Neuronal stem cell (in vitro differentiated cells): Measurements from ENCODE around the gene CXCR6.

Source experiments
- DNase-seq: peaks from one replicate; pipeline ENCODE4 v3.0.0-alpha.2; 2013; ENCODE audit warnings: low spot score
- H2AFZ ChIP-seq: one replicate; pipeline ENCODE4 v1.6.1; 2013; ENCODE audit warnings: mild to moderate bottlenecking, low read length, inconsistent platforms
- H2AK5ac ChIP-seq: 2 replicates; pipeline ENCODE4 v1.6.1; 2013; ENCODE audit warnings: low read depth, mild to moderate bottlenecking, inconsistent platforms, low read length, moderate library complexity, mixed read lengths
- H2BK120ac ChIP-seq: 2 replicates; pipeline ENCODE4 v1.6.1; 2013; ENCODE audit warnings: low read depth, mild to moderate bottlenecking, inconsistent platforms, low read length, moderate library complexity, mixed read lengths
- H2BK12ac ChIP-seq: one replicate; pipeline ENCODE4 v1.6.1; 2013; ENCODE audit warnings: low read length, inconsistent platforms
- H2BK15ac ChIP-seq: 2 replicates; pipeline ENCODE4 v1.6.1; 2013; ENCODE audit warnings: mild to moderate bottlenecking, low read length, inconsistent platforms, mixed read lengths
- H2BK5ac ChIP-seq: one replicate; pipeline ENCODE4 v1.6.1; 2013; ENCODE audit warnings: inconsistent platforms, mild to moderate bottlenecking, low read length, moderate library complexity
- H3K14ac ChIP-seq: one replicate; pipeline ENCODE4 v1.6.1; 2013; ENCODE audit warnings: low read length, inconsistent platforms
- H3K18ac ChIP-seq: 2 replicates; pipeline ENCODE4 v1.6.1; 2013; ENCODE audit warnings: low read length, inconsistent platforms
- H3K23ac ChIP-seq: 2 replicates; pipeline ENCODE4 v1.6.1; 2013; ENCODE audit warnings: low read depth, mild to moderate bottlenecking, mixed read lengths, low read length, inconsistent platforms; ENCODE audit not compliant: poor library complexity
- H3K27ac ChIP-seq: replicated peaks from 3 replicates; pipeline ENCODE4 v1.5.1; 2013; ENCODE audit warnings: low read length, inconsistent platforms
- H3K27me3 ChIP-seq, 3 experiments: 2 replicates each; pipeline ENCODE4 v1.6.1; 2013; ENCODE audit warnings: low read length in 3 of 3, mild to moderate bottlenecking in 2 of 3, inconsistent platforms in 1 of 3, low read depth in 1 of 3, mixed read lengths in 1 of 3, moderate library complexity in 1 of 3; ENCODE audit not compliant: control insufficient read depth in 3 of 3, insufficient read depth in 3 of 3
- H3K36me3 ChIP-seq, 2 donors: replicated peaks in 1 of 2; 2 replicates each; pipeline ENCODE4 v1.6.1; 2013; ENCODE audit warnings: low read length in 2 of 2; ENCODE audit not compliant: control insufficient read depth in 2 of 2, insufficient read depth in 2 of 2
- H3K4ac ChIP-seq: 2 replicates; pipeline ENCODE4 v1.6.1; 2013; ENCODE audit warnings: inconsistent platforms, mild to moderate bottlenecking, low read length, moderate library complexity
- H3K4me1 ChIP-seq, 2 donors: 1 replicate in 1 of 2; 2 replicates in 1 of 2; pipeline ENCODE4 v1.6.1; 2013; ENCODE audit warnings: low read length in 2 of 2, low read depth in 1 of 2; ENCODE audit not compliant: control insufficient read depth in 2 of 2, insufficient read depth in 1 of 2
- H3K4me2 ChIP-seq: one replicate; pipeline ENCODE4 v1.6.1; 2013; ENCODE audit warnings: mild to moderate bottlenecking, low read length, inconsistent platforms; ENCODE audit not compliant: insufficient read depth, poor library complexity, severe bottlenecking
- H3K4me3 ChIP-seq, 2 donors: 2 replicates each; pipeline ENCODE4 v1.5.1; 2013; ENCODE audit warnings: low read length in 2 of 2, mild to moderate bottlenecking in 2 of 2, inconsistent platforms in 1 of 2, moderate library complexity in 1 of 2
- H3K79me1 ChIP-seq: one replicate; pipeline ENCODE4 v1.6.1; 2013; ENCODE audit warnings: low read depth, mild to moderate bottlenecking, inconsistent platforms, low read length, moderate library complexity
- H3K9ac ChIP-seq: one replicate; pipeline ENCODE4 v1.6.1; 2013; ENCODE audit warnings: mild to moderate bottlenecking, low read depth, low read length, inconsistent platforms; ENCODE audit not compliant: poor library complexity
- H3K9me3 ChIP-seq, 2 donors: replicated peaks in 1 of 2; 2 replicates each; pipeline versions ENCODE3 to v1.6.1; 2013; ENCODE audit warnings: low read length in 2 of 2, mild to moderate bottlenecking in 2 of 2, inconsistent platforms in 1 of 2, low read depth in 1 of 2, mixed read lengths in 1 of 2, moderate library complexity in 1 of 2; ENCODE audit not compliant: control insufficient read depth in 2 of 2, insufficient read depth in 1 of 2
- H4K8ac ChIP-seq: one replicate; pipeline ENCODE4 v1.6.1; 2013; ENCODE audit warnings: low read depth, mild to moderate bottlenecking, inconsistent platforms, low read length, moderate library complexity
- H4K91ac ChIP-seq: one replicate; pipeline ENCODE4 v1.6.1; 2013; ENCODE audit warnings: low read length, low read depth, mild to moderate bottlenecking, inconsistent platforms; ENCODE audit not compliant: poor library complexity
- WGBS, 2 donors: extraction: QIAGEN DNeasy Blood & Tissue Kit; methylation state at CpG; one replicate each; pipeline ENCODE4 v1.1.7; 2013; ENCODE audit warnings: missing lambda C conversion rate in 2 of 2, mixed read lengths in 1 of 2; ENCODE audit not compliant: insufficient read length in 2 of 2, insufficient replicate concordance in 1 of 2; ENCODE audit errors: extremely low coverage in 2 of 2; 5-methylcytosine and 5-hydroxymethylcytosine counted together

CXCR6 gene

GRCh38 chr3:45992133-45992729, 49.0 kb downstream of the CXCR6 start:
- DNase-seq = no peak
- H2BK15ac ChIP-seq = no peak overlapping the region
- no peak overlapping the region for H3K18ac ChIP-seq
- no peak overlapping the region for H2AFZ ChIP-seq
- H3K4me3 ChIP-seq = no peak overlapping the region
- H3K79me1 ChIP-seq = peaks cover 3% of the 10 kb centered on the region
- no peak overlapping the region for H3K4ac ChIP-seq
- H3K14ac ChIP-seq = peak overlapping the region; percentile 57
- H2AK5ac ChIP-seq = no peak overlapping the region
- H2BK12ac ChIP-seq = no peak overlapping the region
- H3K27ac ChIP-seq = no peak overlapping the region
- no peak overlapping the region for H2BK120ac ChIP-seq
- peaks cover 0 to 10% (median 0%) of the 10 kb centered on the region in 3 experiments for H3K27me3 ChIP-seq
- H2BK5ac ChIP-seq = no peak overlapping the region
- H4K91ac ChIP-seq = no peak overlapping the region
- no peak overlapping the region for H4K8ac ChIP-seq
- no peak overlapping the region for H3K23ac ChIP-seq
- no peak overlapping the region for H3K4me2 ChIP-seq
- H3K36me3 ChIP-seq = peaks cover 0 to 2% of the 10 kb centered on the region in 2 donors
- H3K4me1 ChIP-seq = peaks cover 7 to 11% of the 10 kb centered on the region in 2 donors
- WGBS, 2 donors = no CpG with 5 or more reads among the region's 2 CpGs
- peak overlapping the region; percentile 22 for H3K9ac ChIP-seq
- no peaks in the 10 kb centered on the region for H3K9me3 ChIP-seq

GRCh38 chr3:45992821-45993221, 49.6 kb downstream of the CXCR6 start:
- Histone ChIP-seq H3K18ac (no peak overlapping the region), H3K27me3 (peaks cover 0 to 12% (median 0%) of the 10 kb centered on the region in 3 experiments), H2BK15ac (no peak overlapping the region), H2BK12ac (no peak overlapping the region), H3K9ac (no peak overlapping the region), H4K91ac (no peak overlapping the region), H2BK5ac (no peak overlapping the region), H2AK5ac (no peak overlapping the region), H3K4me1 (peaks cover 7 to 9% of the 10 kb centered on the region in 2 donors), H3K14ac (no peak overlapping the region), H4K8ac (no peak overlapping the region), H3K79me1 (peaks cover 3% of the 10 kb centered on the region), H3K4ac (no peak overlapping the region), H2AFZ (no peak overlapping the region), H3K36me3 (peaks cover 0 to 2% of the 10 kb centered on the region in 2 donors), H3K23ac (no peak overlapping the region), H3K4me3 (no peak overlapping the region), H3K9me3 (no peaks in the 10 kb centered on the region), H3K27ac (no peak overlapping the region), H3K4me2 (no peak overlapping the region), H2BK120ac (no peak overlapping the region)
- WGBS, 2 donors = no CpG with 5 or more reads among the region's 2 CpGs
- no peak for DNase-seq

GRCh38 chr3:45993421-45994027, 50.3 kb downstream of the CXCR6 start:
- peaks cover 0 to 2% of the 10 kb centered on the region in 2 donors for H3K36me3 ChIP-seq
- H2BK120ac ChIP-seq = no peak overlapping the region
- H4K8ac ChIP-seq = no peak overlapping the region
- no peak overlapping the region for H2AFZ ChIP-seq
- H3K9me3 ChIP-seq = no peaks in the 10 kb centered on the region
- H3K4ac ChIP-seq = no peak overlapping the region
- no peak overlapping the region for H2BK15ac ChIP-seq
- no peak overlapping the region for H2BK5ac ChIP-seq
- DNase-seq = no peak
- H3K18ac ChIP-seq = no peak overlapping the region
- no peak overlapping the region for H3K4me3 ChIP-seq
- H3K9ac ChIP-seq = no peak overlapping the region
- H2BK12ac ChIP-seq = no peak overlapping the region
- H2AK5ac ChIP-seq = no peak overlapping the region
- no peak overlapping the region for H3K23ac ChIP-seq
- H4K91ac ChIP-seq = no peak overlapping the region
- peaks cover 0 to 17% (median 0%) of the 10 kb centered on the region in 3 experiments for H3K27me3 ChIP-seq
- no peak overlapping the region for H3K27ac ChIP-seq
- peaks cover 3% of the 10 kb centered on the region for H3K79me1 ChIP-seq
- no CpG with 5 or more reads among the region's 3 CpGs for WGBS, 2 donors
- H3K14ac ChIP-seq = no peak overlapping the region
- H3K4me1 ChIP-seq = peaks cover 5 to 7% of the 10 kb centered on the region in 2 donors
- H3K4me2 ChIP-seq = no peak overlapping the region

DNA sequence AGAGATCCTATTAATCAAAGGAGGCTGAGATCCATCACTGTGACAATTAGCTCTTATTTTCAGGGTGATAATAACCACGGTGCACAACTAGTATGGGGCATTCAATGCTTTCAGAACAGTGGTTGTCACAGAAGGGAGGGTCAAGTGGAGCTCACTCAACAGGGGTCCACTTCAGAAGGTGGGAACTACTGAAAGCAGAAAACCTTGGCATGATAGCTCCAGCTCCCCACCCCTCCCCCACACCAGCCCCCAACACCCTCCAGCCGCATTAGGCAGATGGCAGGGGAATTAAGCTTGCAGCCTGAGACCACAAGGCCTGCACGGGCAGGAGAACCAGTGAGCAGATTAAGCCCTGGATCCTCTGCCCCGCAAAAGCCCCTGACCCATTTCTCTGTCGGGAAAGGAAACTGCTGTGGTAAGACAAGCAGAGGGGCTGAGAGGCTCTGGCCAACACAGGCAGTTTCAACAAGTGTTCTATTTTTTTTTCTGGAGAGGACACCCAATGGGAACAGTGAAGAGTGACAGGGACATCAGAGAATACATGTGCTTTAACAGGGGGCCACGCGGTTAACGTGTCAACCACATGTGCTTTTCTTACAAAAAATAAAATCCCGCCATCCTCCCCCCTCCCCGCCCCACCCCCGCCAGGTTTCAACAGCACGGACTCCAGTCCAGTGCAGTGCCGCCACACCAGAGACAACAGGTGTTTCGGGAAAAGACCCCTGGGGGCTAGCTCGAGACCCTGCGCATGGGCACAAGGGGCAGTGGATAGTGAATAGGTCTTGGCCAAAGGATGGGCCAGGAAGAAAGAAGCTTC, 51.4 kb downstream of the CXCR6 start:
- Histone ChIP-seq H3K4me1 (peaks cover 4 to 5% of the 10 kb centered on the region in 2 donors), H3K79me1 (peaks cover 3% of the 10 kb centered on the region), H4K8ac (no peak overlapping the region), H2BK12ac (no peak overlapping the region), H2BK5ac (no peak overlapping the region), H2AFZ (peak overlapping the region; percentile 92), H3K4me3 (peak overlapping the region; percentile 79 to 97), H3K18ac (peak overlapping the region; percentile 24), H2BK120ac (no peak overlapping the region), H2AK5ac (no peak overlapping the region), H3K27ac (no peak overlapping the region), H3K27me3 (peaks cover 0 to 26% (median 0%) of the 10 kb centered on the region in 3 experiments), H3K36me3 (peaks cover 0 to 2% of the 10 kb centered on the region in 2 donors), H3K4me2 (peak overlapping the region; percentile 92), H3K9ac (no peak overlapping the region), H2BK15ac (no peak overlapping the region), H3K4ac (no peak overlapping the region), H3K23ac (no peak overlapping the region), H3K14ac (no peak overlapping the region), H4K91ac (no peak overlapping the region), H3K9me3 (no peaks in the 10 kb centered on the region)
- WGBS, 2 donors = no CpG with 5 or more reads among the region's 16 CpGs
- DNase-seq = no peak
